Smooth muscle cell (in vitro differentiated cells): ENCODE data around the gene DYNC2H1. TPM values are rescaled to one million over a fixed set of nuclear protein-coding genes. Genes with fewer than 3 reads are reported as not detected.

Source experiments
- DNase-seq: peaks from one replicate; lab custom pipeline; 2025; ENCODE audit not compliant: unreplicated experiment; lab: John Stamatoyannopoulos, UW
- H2AFZ ChIP-seq: fragments of 200-600 bp; sonication (generic); 2 replicates; pipeline ENCODE4 v1.6.0; 2016; ENCODE audit warnings: antibody characterized with exemption, low read depth, mild to moderate bottlenecking
- H3F3A ChIP-seq: fragments of 200-600 bp; sonication (generic); 2 replicates; pipeline ENCODE4 v1.6.0; 2017; ENCODE audit warnings: antibody characterized with exemption, low read depth
- H3K27ac ChIP-seq: fragments of 200-600 bp; sonication (generic); 2 replicates; pipeline ENCODE4 v1.5.1; 2016; ENCODE audit warnings: low read depth, mild to moderate bottlenecking
- H3K27me3 ChIP-seq: fragments of 200-600 bp; sonication (generic); 2 replicates; pipeline ENCODE4 v1.6.1; 2016; ENCODE audit warnings: low read depth, mild to moderate bottlenecking
- H3K36me3 ChIP-seq: fragments of 200-600 bp; sonication (generic); 2 replicates; pipeline ENCODE4 v1.5.1; 2016; ENCODE audit warnings: low read depth
- H3K4me1 ChIP-seq: fragments of 200-600 bp; sonication (generic); 2 replicates; pipeline ENCODE4 v1.5.1; 2016; ENCODE audit warnings: low read depth
- H3K4me2 ChIP-seq: fragments of 200-600 bp; sonication (generic); 2 replicates; pipeline ENCODE4 v1.6.0; 2016; ENCODE audit warnings: mild to moderate bottlenecking
- H3K4me3 ChIP-seq: fragments of 200-600 bp; sonication (generic); 2 replicates; pipeline ENCODE4 v1.5.1; 2016; ENCODE audit warnings: mild to moderate bottlenecking
- H3K79me2 ChIP-seq: fragments of 200-600 bp; sonication (generic); 2 replicates; pipeline ENCODE4 v1.6.0; 2016; ENCODE audit warnings: low read depth, mild to moderate bottlenecking
- H3K9ac ChIP-seq: fragments of 200-600 bp; sonication (generic); 2 replicates; pipeline ENCODE4 v1.6.0; 2016; ENCODE audit warnings: low read depth
- H3K9me3 ChIP-seq: fragments of 200-600 bp; sonication (generic); replicated peaks from 2 replicates; pipeline ENCODE4 v1.5.1; 2016; ENCODE audit warnings: low read depth
- H4K20me1 ChIP-seq: fragments of 200-600 bp; sonication (generic); 2 replicates; pipeline ENCODE4 v1.6.0; 2016; ENCODE audit warnings: low read depth
- CTCF ChIP-seq: fragments of 200-600 bp; sonication (generic); IDR thresholded peaks from 2 replicates; pipeline ENCODE4 v1.5.1; 2017; ENCODE audit warnings: borderline replicate concordance, mild to moderate bottlenecking, antibody characterized with exemption; ENCODE audit not compliant: insufficient read depth, poor library complexity, severe bottlenecking
- WGBS: methylation state at CpG from one replicate; pipeline ENCODE4 v1.1.7; 2016; ENCODE audit warnings: low lambda C conversion rate; 5-methylcytosine and 5-hydroxymethylcytosine counted together
- polyA plus RNA-seq: library from polyadenylated mRNA; unstranded; fragments of >200 nt; fragmentation: Nextera tagmentation; extraction: Ambion mirVana; gene quantifications from 2 replicates; pipeline ENCODE4 v1.2.1, GENCODE V29; 2016
- total RNA-seq: library from RNA; depleted of rRNA; stranded (reverse); fragments of >200 nt; gene quantifications from 2 replicates; pipeline ENCODE4 v1.2.3, GENCODE V29; 2014

The DYNC2H1 gene
- total and polyA plus RNA-seq, 2 experiments from 2014 or later, result 2.3 to 10.8 TPM

- no peak overlapping the region for H3K9ac ChIP-seq
- no peak overlapping the region for H3K4me2 ChIP-seq
- H3K27me3 ChIP-seq, result no peaks in the 10 kb centered on the region
- no peaks in the 10 kb centered on the region for H4K20me1 ChIP-seq
- DNase-seq, result no peak
- H3K27ac ChIP-seq, result no peak overlapping the region
- H3K36me3 ChIP-seq, result no peaks in the 10 kb centered on the region
- H3K4me3 ChIP-seq, result no peak overlapping the region
- TF ChIP-seq CTCF, result no peak
- WGBS, result 91% methylated on average over 2 of the region's 2 CpGs
- no peaks in the 10 kb centered on the region for H3K9me3 ChIP-seq
- H3K79me2 ChIP-seq, result no peaks in the 10 kb centered on the region
- no peaks in the 10 kb centered on the region for H3K4me1 ChIP-seq
- no peaks in the 10 kb centered on the region for H3F3A ChIP-seq
- H2AFZ ChIP-seq, result no peak overlapping the region
These were observed 66.4 kb downstream of the DYNC2H1 start for GRCh38 chr11:103175461-103176129.

- Histone ChIP-seq H3K4me1 (no peaks in the 10 kb centered on the region), H3K4me2 (no peak overlapping the region), H3K4me3 (no peak overlapping the region), H3K27me3 (no peaks in the 10 kb centered on the region), H3F3A (no peaks in the 10 kb centered on the region), H3K9me3 (no peaks in the 10 kb centered on the region), H3K36me3 (no peaks in the 10 kb centered on the region), H3K9ac (no peak overlapping the region), H3K27ac (no peak overlapping the region), H2AFZ (no peak overlapping the region), H3K79me2 (no peaks in the 10 kb centered on the region), H4K20me1 (no peaks in the 10 kb centered on the region)
- no peak for DNase-seq
- no peak for TF ChIP-seq CTCF
- WGBS, result 51% methylated on average over 3 of the region's 3 CpGs
These were observed 74.9 kb downstream of the DYNC2H1 start for GRCh38 chr11:103183981-103184611.

GRCh38 chr11:103202048-103202651, 92.9 kb downstream of the DYNC2H1 start:
- H3F3A ChIP-seq, result no peaks in the 10 kb centered on the region
- H3K9me3 ChIP-seq, result no peaks in the 10 kb centered on the region
- H3K36me3 ChIP-seq, result no peaks in the 10 kb centered on the region
- WGBS, result 62% methylated on average over 3 of the region's 3 CpGs
- no peak overlapping the region for H3K27ac ChIP-seq
- H3K27me3 ChIP-seq, result no peaks in the 10 kb centered on the region
- no peak overlapping the region for H3K9ac ChIP-seq
- no peaks in the 10 kb centered on the region for H4K20me1 ChIP-seq
- H2AFZ ChIP-seq, result no peak overlapping the region
- no peaks in the 10 kb centered on the region for H3K79me2 ChIP-seq
- no peak for DNase-seq
- H3K4me1 ChIP-seq, result no peaks in the 10 kb centered on the region
- TF ChIP-seq CTCF, result peak; percentile 61
- H3K4me2 ChIP-seq, result no peak overlapping the region
- no peak overlapping the region for H3K4me3 ChIP-seq
